ENCODE data around the gene XRCC5.

DNA sequence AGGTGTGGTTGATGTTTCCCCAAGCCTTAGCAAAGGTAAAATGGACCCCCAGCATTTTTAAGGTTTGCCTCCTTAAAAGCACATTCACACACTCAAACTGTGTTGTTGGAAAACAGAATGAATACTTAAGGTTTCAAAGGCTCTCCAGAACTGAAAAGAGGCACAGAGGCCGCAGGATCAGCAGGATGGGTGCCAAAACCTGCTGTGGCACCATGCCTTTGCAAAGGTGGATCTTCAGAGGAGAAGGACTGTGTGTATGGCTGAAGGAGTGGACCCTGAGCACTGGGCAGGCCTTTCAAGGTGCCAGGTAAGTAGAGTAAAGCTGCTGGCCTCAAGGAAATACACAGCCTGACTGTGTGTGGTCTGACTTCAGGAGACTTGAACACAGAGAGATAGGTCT lies 127.3 kb downstream of the XRCC5 start:
- TF ChIP-seq, protein P1, sequence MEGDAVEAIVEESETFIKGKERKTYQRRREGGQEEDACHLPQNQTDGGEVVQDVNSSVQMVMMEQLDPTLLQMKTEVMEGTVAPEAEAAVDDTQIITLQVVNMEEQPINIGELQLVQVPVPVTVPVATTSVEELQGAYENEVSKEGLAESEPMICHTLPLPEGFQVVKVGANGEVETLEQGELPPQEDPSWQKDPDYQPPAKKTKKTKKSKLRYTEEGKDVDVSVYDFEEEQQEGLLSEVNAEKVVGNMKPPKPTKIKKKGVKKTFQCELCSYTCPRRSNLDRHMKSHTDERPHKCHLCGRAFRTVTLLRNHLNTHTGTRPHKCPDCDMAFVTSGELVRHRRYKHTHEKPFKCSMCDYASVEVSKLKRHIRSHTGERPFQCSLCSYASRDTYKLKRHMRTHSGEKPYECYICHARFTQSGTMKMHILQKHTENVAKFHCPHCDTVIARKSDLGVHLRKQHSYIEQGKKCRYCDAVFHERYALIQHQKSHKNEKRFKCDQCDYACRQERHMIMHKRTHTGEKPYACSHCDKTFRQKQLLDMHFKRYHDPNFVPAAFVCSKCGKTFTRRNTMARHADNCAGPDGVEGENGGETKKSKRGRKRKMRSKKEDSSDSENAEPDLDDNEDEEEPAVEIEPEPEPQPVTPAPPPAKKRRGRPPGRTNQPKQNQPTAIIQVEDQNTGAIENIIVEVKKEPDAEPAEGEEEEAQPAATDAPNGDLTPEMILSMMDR (IDR thresholded peaks at IDR 0.05) = no peak
- TF ChIP-seq POLR2A (IDR thresholded peaks at IDR 0.05) = no peak
